ENCODE data around the gene PEPD.

Gene PEPD

DNA sequence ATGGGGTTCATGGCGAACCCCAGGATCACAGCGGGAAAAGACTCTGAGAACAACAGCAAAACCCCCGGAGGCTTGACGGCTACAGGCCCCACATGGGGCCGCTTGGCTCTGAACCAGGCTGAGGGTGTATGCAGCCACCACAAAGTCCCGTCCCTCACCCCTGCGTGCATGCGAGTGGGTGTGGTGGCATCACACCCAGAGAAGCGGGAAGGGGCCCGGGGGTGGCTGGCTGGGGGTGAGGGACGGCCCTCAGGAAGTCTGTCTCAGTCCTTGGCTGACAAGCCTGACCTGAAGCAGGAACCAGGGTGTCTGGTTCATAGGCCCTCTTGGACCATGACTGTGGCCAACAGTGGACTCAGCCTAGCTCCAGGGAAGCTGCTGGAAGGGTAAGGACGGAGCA, 113.9 kb downstream of the PEPD start:
- TF ChIP-seq TAF1 (IDR thresholded peaks at IDR 0.05; ENCODE audit: borderline replicate concordance, insufficient read depth, low read length) (no peak), POLR2AphosphoS5 (IDR thresholded peaks at IDR 0.05; ENCODE audit: low read depth, low read length) (no peak), FOXP2 (optimal IDR thresholded peaks at IDR 0.05; ENCODE audit: borderline replicate concordance, extremely low read depth, extremely low read length, insufficient read depth) (no peak)
- TF ChIP-seq, protein P1, sequence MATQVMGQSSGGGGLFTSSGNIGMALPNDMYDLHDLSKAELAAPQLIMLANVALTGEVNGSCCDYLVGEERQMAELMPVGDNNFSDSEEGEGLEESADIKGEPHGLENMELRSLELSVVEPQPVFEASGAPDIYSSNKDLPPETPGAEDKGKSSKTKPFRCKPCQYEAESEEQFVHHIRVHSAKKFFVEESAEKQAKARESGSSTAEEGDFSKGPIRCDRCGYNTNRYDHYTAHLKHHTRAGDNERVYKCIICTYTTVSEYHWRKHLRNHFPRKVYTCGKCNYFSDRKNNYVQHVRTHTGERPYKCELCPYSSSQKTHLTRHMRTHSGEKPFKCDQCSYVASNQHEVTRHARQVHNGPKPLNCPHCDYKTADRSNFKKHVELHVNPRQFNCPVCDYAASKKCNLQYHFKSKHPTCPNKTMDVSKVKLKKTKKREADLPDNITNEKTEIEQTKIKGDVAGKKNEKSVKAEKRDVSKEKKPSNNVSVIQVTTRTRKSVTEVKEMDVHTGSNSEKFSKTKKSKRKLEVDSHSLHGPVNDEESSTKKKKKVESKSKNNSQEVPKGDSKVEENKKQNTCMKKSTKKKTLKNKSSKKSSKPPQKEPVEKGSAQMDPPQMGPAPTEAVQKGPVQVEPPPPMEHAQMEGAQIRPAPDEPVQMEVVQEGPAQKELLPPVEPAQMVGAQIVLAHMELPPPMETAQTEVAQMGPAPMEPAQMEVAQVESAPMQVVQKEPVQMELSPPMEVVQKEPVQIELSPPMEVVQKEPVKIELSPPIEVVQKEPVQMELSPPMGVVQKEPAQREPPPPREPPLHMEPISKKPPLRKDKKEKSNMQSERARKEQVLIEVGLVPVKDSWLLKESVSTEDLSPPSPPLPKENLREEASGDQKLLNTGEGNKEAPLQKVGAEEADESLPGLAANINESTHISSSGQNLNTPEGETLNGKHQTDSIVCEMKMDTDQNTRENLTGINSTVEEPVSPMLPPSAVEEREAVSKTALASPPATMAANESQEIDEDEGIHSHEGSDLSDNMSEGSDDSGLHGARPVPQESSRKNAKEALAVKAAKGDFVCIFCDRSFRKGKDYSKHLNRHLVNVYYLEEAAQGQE (IDR thresholded peaks at IDR 0.05; ENCODE audit: insufficient read depth in 1 of 2, low read depth in 2 of 2, low read length in 2 of 2) = no peak

DNA sequence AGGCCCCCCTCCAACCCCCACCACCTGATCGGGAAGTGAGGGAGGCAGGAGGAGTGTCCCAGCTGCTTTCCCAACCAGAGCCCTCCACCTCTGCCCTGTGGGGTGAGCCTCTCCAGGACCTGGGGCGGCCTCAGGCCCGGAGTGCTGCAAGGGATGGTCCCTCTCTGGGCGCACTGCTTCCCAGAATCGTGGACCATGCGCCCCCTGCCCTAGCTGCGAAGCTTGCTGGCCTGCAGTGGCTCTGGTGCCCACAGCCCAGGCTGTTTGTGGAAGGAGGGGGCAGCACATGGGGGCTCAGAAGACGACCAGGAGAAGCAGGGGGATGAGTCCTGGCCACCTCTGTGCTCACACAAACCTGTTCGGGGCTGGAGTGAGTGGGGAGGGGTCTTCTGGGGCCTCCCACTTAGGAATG, 114.4 kb downstream of the PEPD start:
- TF ChIP-seq TAF1 (IDR thresholded peaks at IDR 0.05; ENCODE audit: borderline replicate concordance, insufficient read depth, low read length) = no peak
- TF ChIP-seq SIN3A (IDR thresholded peaks at IDR 0.05; ENCODE audit: borderline replicate concordance, insufficient read depth, low read length) = no peak
- no peak for TF ChIP-seq FOXP2 (optimal IDR thresholded peaks at IDR 0.05; ENCODE audit: borderline replicate concordance, extremely low read depth, extremely low read length, insufficient read depth)
- TF ChIP-seq POLR2AphosphoS5 (IDR thresholded peaks at IDR 0.05; ENCODE audit: low read depth, low read length) = no peak
- TF ChIP-seq, protein P1 (IDR thresholded peaks at IDR 0.05; ENCODE audit: insufficient read depth in 1 of 2, low read depth in 2 of 2, low read length in 2 of 2) = no peak

DNA sequence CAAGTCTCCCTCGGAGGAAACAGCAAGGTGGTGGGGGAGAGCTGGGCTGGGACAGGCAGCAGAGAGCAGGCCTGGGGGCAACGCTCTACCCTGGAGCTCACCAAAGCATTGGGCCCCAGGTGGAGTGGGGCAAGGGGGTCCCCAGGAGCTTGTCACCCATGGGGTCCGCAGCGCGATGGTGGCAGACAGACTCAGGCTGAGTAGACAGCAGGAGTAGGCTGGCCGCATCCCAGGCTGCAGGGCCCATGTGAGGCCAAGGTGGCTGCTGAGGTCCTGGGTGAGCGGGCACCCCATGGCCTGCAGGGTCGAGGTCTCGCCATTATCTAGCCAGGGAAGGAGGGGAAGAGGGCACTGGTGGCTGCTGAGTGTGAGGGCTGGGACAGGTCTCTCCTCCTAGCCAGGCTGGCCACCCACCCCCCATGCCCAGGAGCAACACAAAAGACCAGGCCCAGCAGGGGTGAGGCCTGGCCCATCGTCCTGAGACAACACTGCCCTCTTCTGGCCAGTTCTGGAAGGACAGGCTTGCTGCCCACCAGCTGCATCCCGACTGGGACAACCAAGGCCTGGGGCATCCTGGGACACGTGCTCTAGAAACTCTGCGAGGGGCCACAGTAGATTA, 115.0 kb downstream of the PEPD start:
- peak; percentile 64 for TF ChIP-seq FOXP2 (optimal IDR thresholded peaks at IDR 0.05; ENCODE audit: borderline replicate concordance, extremely low read depth, extremely low read length, insufficient read depth)
- no peak for TF ChIP-seq TAF1 (IDR thresholded peaks at IDR 0.05; ENCODE audit: borderline replicate concordance, insufficient read depth, low read length)

DNA sequence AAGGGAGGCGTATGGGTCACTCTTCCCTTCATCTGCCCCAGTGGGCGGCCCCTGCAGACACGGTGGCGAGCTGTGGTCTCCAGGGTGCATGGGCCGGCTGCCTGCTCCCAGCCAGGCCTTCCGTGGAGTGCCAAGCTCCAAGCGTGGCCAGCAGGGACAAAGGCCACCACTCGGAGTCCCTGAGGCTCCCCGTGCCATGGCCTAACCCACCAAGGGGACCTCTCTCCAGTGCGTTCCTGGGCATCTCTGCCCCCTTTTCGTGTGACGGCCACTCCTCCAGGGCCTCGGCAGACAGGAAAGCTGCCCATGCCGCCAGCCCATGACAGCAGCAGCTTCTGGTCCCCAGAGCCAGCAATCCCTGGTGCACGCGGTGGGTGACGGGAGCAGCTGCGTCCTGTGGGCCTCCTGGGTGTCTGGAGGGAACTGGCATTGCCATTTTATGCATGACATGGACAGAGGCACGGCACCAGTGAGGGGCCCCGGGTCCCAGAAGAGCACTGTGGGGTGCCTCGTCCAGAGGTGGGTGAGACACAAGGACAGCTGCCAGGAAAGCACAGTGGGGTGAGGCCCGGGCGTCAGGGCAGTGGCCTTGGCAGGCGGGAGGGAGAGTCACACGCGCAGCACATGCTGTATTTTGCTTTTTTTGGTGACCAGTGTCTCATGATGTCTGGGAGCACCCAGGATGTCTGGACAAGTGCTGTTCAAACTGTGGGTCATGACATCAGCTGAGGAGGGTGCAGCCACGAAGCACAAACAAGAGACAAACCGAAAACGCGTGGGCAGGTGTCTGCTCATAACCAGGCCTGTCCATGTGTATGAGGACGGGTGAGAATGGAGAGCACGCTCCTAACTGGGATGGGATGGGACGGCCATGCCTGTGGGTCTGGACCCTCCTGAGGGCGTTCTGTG, 115.8 kb downstream of the PEPD start:
- TF ChIP-seq SIN3A (IDR thresholded peaks at IDR 0.05; ENCODE audit: borderline replicate concordance, insufficient read depth, low read length) = no peak
- TF ChIP-seq TAF1 (IDR thresholded peaks at IDR 0.05; ENCODE audit: borderline replicate concordance, insufficient read depth, low read length) = no peak
- no peak for TF ChIP-seq POLR2AphosphoS5 (IDR thresholded peaks at IDR 0.05; ENCODE audit: low read depth, low read length)
- TF ChIP-seq FOXP2 (optimal IDR thresholded peaks at IDR 0.05; ENCODE audit: borderline replicate concordance, extremely low read depth, extremely low read length, insufficient read depth) = no peak
- TF ChIP-seq, protein P1 (IDR thresholded peaks at IDR 0.05; ENCODE audit: insufficient read depth in 1 of 2, low read depth in 2 of 2, low read length in 2 of 2) = no peak

DNA sequence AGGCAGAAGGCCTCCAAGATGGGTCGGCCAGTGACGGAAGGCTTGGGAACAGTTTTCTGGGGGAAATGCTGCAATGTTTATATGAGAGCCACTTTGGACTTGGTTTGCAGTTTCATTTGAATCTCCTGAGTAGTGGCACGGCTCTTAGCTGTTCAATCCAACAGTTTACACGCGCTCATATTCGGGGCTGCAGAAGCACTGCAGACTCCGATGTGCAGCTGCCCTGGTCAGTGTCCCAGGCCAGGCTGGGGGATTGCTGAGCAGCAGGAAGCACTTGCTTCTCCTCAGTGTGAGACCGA, 116.4 kb downstream of the PEPD start:
- TF ChIP-seq, protein P1 (IDR thresholded peaks at IDR 0.05; ENCODE audit: insufficient read depth in 1 of 2, low read depth in 2 of 2, low read length in 2 of 2) = no peak
- TF ChIP-seq POLR2AphosphoS5 (IDR thresholded peaks at IDR 0.05; ENCODE audit: low read depth, low read length) (no peak), TAF1 (IDR thresholded peaks at IDR 0.05; ENCODE audit: borderline replicate concordance, insufficient read depth, low read length) (no peak), FOXP2 (optimal IDR thresholded peaks at IDR 0.05; ENCODE audit: borderline replicate concordance, extremely low read depth, extremely low read length, insufficient read depth) (no peak), SIN3A (IDR thresholded peaks at IDR 0.05; ENCODE audit: borderline replicate concordance, insufficient read depth, low read length) (no peak)

Data from PFSK-1 (cell line).